GM21515 (cell line): Measurements from ENCODE around the gene MATCAP1.

Experiments
- ATAC-seq: cut with Tn5 transposase; IDR thresholded peaks from one replicate; pipeline ENCODE4 v1.9.1; 2021; ENCODE audit not compliant: unreplicated experiment

The MATCAP1 gene

DNA sequence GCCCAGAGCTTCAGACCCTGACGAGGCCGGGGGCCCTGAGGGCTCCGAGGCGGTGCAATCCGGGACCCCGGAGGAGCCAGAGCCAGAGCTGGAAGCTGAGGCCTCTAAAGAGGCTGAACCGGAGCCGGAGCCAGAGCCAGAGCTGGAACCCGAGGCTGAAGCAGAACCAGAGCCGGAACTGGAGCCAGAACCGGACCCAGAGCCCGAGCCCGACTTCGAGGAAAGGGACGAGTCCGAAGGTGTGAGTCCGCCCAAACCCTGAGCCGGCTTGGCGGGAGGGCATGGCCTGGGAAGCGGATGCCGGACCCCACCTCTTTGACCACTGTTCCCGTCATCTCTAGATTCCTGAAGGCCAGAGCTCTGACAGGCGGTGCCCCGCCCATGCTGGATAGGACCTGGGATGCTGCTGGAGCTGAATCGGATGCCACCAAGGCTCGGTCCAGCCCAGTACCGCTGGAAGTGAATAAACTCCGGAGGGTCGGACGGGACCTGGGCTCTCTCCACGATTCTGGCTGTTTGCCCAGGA is 9.0 kb downstream of the MATCAP1 start:
- no peak for ATAC-seq

DNA sequence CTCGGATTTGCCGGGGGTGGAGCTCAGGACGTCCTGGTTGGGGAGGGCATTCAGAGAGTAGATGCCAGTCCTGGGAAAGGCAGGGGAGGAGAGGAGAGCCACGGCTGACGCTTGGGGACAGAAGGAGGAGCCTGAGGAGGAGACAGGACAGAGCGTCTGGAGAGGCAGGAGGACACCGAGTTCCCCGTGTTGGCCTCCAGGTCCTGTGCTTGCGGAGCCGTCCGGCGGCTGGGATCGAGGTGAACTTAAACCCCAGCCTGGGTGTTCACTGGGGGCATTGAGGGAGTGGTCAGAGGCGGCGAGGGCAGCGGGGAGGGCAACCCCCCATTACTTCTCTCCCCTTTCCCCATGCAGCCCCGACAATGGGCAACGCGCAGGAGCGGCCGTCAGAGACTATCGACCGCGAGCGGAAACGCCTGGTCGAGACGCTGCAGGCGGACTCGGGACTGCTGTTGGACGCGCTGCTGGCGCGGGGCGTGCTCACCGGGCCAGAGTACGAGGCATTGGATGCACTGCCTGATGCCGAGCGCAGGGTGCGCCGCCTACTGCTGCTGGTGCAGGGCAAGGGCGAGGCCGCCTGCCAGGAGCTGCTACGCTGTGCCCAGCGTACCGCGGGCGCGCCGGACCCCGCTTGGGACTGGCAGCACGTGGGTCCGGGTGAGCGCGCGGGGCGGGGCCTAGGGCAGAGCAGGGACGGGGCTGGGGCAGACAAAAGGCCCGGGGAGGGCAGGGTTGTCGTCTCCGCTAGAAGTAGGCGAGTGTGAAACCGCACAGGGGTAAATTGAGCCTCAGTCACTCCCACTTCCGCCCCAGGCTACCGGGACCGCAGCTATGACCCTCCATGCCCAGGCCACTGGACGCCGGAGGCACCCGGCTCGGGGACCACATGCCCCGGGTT is 9.7 kb downstream of the MATCAP1 start:
- no peak for ATAC-seq

DNA sequence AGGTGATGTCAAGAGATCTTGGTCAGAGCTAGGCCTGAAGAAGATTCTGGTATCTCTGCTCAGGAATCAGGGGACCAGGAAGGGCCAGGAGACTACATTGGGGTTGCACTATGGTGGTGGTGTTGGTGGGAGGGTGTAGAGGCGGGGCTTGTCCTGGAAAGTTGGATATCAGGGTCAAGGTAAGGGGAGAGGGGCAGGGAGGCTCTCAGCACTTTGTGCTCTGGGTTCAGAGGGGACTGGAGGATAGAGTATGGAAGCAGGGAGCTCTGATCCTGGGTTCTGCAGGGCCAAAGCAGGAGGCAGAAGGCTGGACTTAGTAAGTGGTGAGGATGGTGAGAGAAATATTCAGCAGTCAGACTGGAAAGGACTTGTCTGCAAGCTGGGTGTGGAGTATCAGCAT is 10.4 kb downstream of the MATCAP1 start:
- ATAC-seq, result no peak

DNA sequence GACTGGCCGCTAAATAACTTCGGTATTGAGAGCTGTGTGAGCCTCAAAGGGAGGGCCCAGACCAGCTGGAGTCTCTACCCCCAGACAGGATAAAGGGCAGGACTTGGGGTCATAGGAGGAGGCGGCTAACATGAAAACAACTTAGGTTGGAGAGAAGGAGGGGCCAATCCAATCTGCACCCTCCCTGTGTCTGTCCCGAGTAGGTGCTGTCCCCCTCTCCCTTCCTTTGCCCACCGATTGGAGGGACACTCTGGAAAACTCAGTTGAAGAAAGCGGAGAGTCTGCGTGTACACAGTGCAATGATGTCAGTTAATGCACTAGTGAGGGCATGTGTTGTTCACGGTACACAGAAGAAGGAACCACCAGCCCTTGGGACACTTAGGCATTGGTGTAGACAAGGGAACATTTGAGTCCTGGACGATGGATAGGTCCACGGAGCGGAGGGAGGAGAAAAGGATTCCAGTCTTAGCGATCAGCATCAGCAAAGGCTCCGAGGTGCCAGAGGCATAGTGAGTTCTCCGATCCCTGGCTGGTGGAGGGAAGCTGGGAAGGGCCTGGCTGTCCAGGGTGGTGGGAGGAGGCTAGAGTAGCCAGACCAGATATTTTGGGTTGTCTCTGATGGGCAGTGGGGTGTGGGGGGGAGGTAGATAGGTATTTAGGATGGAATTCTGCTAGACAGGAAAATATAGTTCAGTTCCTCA is 12.7 kb downstream of the MATCAP1 start:
- no peak for ATAC-seq

DNA sequence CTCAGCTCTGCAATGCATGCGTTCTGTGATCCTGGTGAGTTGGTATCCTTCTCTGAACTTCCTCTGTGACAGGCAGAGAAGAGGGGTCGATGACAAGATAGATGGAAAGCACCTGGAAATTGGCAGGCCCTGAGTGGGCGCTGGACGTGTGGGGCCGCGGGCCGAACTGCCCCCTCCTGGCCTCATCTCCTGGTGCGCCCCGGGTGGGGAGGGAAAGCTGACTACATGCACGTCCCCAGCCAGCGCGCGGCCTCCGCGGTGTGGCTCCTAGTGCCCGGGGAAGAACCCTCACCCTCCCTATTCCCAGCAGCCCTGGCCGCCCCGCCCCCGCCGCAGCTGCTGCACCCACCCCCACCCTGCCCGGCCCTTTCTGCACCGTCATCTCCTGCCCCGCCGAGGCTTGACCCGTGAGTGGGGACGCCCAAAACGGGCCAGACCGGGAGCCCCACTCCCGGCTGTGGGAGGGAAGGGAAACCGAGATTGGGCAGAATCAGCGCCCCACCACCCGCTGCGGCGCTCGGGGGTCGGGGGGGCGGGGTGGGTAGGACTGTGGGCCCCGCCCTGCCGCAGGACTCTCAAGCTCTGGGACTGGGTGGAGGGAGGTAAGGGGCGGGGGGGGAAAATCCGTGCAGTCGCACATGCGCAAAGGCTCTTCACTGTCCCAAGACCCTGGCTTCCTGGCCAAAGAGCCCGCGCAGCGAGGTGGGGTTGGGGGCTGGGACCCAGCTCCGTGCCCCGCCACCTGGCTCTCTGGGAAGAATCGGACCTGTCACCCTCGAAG is 13.4 kb downstream of the MATCAP1 start, which contains the start of gene NOL3:
TSS of gene NOL3 (plus strand) at position 371 of the 781 bp plus-strand sequence.
- ATAC-seq, result no peak

DNA sequence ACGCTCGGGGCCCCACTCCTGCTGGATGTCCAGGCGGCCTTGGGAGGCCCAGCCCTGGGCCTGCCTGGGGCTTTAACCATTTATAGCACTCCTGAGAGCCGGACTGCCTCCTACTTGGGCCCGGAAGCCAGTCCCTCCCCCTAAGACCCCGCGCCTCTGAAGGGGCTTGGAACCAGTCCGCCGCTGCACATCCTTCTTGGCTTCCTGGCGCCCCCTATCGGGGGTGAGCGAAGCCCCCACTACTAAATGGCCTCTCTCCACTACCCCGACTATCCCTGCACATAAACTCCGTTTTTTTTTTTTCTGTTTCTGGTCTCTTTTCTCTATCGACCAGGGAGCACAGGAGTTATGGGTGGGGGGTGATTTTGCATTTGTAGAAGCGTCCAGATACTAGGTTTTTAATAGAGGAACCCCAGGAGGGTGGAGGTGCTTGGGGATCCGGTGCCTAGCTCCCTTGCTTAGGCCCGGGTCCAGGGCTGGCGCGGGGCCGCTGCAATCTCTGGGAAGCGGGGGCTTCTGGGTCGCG is 14.1 kb downstream of the MATCAP1 start:
- ATAC-seq, result no peak

DNA sequence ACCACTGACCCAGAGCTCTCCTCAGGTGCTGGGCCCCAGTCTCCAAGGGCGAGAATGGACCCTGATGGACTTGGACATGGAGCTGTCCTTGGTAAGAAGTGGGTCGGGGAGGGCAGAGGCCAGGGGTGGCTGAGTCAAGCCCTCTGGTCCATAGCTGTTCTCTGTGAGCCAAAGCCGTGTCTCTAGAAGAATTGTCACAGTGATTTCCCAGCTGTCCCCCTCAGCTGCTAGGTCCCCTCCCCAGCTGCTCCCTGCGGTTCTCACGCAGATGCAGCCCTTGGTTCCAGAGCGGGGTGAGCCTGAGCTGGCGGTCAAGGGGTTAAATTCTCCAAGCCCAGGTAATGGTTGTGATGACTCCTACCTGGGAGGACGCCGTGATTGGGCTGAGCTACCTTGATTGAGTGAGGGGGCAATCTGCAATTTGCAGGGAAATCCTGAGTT is 14.7 kb downstream of the MATCAP1 start:
- no peak for ATAC-seq

DNA sequence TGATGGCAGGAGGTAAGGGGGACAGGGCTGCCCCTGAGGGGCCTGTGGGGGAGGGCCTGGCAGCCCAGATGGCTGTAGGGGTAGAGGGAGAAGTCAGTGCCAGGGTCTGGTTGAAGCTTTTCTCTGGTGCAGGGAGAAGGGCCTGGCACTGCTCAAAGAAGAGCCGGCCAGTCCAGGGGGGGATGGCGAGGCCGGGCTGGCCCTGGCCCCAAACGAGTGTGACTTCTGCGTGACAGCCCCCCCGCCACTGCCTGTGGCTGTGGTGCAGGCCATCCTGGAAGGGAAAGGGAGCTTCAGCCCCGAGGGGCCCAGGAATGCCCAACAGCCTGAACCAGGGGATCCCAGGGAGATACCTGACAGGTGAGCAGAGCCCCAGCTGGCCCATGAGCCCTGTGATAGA is 16.2 kb downstream of the MATCAP1 start:
- no peak for ATAC-seq

DNA sequence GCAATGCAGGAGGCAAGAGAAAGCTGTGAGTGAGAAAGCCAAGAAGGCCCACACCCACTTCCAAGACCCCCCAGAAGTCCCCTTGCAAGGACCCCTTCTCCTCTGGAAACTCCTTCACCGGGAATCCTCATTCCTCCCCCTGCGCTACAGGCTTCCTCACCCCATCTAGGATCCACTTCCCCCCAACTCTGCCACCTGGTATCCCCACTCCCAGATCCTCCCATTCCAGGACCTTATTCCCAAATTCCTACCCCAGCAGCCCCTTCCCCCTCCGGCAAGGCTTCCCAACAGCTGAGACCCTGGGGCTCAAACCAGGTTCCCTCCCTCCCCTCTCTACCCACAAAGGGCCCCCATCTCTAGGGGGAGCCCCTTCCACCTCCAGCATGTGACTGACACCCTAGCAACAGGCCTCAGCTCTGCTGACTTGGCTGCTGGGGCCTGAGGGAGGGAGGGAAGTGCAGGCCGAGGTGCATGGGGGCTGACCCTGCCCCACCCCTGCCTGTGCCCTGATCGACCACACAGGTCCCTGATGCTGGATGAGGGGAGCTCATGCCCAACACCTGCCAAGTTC is 17.1 kb downstream of the MATCAP1 start:
- ATAC-seq, result no peak

DNA sequence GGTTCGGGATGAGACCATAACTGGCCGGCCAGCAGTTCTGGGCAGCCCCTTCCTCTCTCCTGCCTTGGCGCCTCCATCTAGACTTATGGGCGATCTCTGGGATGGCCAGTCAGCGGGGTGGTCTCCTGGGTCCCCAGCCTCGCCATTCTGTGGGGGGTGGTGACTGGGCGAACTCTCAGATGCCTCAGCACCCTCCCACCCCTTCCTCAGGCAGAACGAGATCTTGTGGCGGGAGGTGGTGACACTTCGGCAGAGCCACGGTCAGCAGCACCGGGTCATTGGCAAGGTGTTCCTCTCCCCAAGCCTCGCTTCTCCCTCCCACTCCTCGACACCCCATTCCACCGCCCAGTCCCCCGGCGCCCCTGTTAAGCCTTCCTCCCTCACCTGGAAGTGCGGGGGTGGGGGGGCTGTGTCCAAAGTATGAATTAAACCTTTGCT is 17.6 kb downstream of the MATCAP1 start:
- ATAC-seq, result no peak

DNA sequence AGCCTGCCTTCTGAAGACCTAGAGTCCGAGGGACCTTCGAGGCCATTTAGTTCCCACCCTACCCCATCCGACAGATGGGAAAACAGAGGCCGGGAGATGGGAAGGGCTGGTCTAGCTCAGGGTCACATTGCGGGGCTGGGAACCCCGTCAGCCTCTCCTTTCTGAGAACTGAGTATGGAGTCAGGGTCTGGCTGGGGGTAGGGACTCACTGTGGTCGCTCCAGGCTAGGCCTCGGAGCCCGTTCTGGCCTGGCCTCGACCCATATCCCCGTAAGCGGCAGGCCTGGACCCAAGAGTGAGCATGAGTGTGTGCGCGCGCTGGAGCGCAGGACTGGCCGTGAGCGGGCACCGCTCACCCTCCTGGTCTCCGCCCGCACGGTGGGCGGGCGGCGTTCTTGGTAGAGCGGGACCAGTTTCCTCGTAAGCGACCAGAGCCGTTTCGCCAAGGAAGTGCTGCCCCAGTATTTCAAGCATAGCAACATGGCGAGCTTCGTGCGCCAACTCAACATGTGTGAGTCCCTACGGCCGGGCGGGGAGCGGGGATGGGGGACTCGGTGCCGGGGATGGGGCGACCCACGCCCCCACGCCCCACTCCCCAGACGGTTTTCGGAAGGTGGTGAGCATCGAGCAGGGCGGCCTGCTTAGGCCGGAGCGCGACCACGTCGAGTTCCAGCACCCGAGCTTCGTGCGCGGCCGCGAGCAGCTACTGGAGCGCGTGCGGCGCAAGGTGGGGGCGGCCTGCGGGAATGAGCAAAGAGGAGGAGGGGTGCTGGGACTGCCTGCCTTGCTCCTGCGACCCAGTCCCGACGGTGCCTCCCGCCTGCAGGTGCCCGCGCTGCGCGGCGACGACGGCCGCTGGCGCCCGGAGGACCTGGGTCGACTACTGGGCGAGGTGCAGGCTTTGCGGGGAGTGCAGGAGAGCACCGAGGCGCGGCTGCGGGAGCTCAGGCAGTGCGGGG is 18.4 kb downstream of the MATCAP1 start:
- no peak for ATAC-seq

DNA sequence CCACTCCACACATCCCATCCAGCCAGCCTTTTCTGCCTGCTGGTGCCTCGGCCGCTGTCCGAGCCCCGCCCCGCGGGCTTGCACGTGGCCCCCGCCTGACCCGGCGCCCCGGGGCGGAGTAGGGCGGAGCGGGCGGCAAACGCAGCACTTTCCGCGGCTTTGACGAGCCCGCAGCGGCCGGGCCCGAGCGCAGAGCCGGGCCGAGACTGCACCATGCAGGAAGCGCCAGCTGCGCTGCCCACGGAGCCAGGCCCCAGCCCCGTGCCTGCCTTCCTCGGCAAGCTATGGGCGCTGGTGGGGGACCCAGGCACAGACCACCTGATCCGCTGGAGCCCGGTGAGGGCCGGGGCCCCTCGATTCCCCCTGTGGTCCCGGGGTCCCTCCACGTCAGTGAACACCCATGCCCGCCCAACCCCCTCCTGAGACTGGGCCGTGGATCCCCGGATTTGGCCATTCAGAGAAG is 19.1 kb downstream of the MATCAP1 start, which contains the start of gene HSF4:
TSS of gene HSF4 (plus strand) at position 147 of the 463 bp plus-strand sequence. CDS start at position 214, 67 bp downstream.
- no peak for ATAC-seq

DNA sequence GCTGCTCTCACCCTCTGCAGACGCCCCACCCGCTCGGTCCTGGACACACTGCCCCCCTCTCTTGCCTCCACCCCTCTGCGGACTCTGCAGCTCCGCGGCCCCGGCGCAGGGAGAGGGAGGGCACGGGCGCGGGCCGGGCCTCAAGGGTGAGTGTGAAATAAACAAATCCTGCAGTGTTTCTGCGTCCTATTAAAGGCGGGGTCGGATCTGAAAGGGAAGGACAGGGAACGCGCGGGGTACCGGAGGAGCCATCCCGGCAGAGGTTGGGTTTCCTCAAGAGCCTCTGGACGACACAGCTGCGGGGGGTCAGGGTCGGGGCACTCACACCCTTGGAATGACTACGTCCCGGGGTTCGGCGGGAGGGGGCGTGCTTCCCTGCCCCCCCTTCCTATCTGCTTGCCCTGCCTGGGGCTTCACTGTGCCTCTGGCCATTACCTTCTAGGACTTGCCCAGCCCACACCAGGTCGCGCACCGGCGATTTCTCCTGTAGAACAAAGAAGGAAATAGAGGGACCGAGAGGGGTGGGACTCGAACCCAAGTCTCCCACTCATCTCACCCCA is 19.7 kb downstream of the MATCAP1 start:
- no peak for ATAC-seq

DNA sequence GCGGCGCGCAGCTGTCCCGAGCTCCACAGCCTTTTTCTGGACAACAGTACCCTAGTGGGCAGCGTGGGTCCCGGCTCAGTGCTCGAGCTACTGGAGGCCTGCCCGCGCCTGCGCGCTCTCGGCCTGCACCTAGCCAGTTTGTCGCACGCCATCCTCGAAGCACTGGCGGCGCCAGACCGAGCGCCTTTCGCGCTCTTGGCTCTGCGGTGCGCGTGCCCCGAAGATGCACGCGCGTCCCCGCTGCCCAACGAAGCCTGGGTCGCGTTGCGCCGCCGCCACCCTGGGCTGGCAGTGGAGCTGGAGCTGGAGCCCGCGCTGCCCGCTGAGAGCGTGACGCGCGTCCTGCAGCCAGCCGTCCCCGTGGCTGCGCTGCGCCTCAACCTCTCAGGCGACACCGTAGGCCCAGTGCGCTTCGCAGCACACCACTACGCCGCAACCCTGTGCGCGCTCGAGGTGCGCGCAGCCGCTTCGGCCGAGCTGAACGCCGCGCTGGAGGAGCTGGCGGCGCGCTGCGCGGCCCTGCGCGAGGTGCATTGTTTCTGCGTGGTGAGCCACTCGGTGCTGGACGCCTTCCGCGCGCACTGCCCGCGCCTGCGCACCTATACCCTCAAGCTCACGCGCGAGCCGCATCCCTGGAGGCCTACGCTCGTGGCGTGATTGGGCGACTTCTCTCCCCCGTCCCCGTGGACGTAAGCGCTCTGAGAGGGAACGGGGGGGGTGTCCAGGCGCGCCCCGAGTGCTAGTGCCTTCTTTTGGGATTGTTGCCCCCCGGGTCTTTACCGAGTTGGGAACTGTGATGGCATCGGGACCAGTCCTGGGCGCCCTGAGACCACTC is 20.4 kb downstream of the MATCAP1 start:
- no peak for ATAC-seq

DNA sequence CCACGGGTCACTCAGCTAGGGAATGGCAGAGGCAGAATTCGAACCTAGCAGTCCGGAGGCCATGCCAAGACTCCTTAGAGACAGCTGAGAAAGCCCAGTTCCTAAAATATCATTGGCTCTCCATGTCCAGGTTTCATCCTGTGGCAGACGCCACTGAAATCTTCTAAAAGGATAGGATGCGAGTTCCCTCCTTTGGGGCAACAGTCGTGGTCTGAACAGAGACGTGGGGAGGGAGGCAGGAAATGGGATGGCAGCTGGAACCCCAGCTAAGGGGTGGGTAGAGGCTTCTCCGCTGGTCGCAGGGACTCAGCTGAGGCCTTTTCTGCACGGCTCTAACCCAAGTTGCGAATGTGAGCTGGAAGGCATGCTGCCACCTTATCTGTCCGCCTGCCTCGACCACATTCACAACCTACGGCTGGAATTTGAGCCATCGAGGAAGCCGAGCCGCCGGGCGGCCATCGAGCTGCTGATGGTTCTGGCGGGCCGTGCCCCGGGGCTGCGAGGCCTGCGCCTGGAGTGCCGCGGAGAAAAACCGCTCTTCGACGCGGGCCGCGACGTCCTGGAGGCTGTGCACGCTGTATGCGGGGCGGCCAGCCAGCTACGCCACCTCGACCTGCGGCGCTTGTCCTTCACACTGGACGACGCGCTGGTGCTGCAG is 21.1 kb downstream of the MATCAP1 start:
- ATAC-seq, result no peak

DNA sequence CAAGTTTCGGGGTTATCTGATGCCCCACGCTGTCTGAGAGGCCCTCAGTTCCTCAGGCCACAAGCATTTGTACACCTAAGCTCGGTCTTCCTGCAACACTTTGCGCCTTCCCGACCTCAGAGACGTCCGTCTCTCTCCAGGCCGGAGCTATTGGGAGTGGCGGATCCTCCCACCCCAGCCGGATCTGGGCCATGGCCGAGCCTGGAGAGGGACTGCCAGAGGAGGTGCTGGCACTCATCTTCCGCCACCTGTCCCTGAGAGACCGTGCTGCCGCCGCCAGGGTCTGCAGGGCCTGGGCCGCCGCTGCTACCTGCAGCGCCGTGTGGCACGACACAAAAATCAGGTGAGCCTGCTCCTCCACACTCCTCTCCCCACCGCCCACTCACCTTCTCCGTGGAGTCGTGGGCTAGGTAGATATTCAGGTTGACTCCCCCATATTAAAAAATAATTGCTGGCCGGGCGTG is 22.1 kb downstream of the MATCAP1 start:
- no peak for ATAC-seq
